ENCODE data around the gene ZNF554.

ZNF554 gene

DNA sequence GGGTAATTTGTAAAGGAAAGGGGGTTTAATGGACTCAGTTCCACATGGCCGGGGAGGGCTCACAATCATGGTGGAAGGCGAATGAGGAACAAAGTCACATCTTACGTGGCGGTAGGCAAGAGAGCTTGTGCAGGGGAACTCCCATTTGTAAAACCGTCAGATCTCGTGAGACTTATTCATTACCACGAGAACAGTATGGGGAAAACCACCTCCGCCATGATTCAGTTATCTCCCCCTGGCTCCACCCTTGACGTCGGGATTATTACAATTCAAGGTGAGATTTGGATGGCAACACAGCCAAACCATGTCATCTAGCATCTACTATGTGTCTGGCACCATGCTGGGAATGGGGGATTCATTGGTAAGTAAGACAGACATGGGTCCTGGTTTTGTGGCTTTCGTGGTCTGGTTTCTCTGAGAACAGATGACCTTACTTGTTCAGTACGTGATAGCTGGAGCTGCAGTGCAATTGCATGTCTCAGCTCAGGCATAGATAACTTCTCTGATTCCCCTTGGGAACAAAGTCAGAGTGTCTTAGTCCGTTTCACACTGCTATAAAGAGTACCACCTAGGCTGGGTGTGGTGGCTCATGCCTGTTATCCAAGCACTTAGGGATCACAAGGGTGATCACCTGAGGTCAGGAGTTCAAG is 8.3 kb downstream of the ZNF554 start:
- DNase-seq (ENCODE audit: low read depth) = no peak

DNA sequence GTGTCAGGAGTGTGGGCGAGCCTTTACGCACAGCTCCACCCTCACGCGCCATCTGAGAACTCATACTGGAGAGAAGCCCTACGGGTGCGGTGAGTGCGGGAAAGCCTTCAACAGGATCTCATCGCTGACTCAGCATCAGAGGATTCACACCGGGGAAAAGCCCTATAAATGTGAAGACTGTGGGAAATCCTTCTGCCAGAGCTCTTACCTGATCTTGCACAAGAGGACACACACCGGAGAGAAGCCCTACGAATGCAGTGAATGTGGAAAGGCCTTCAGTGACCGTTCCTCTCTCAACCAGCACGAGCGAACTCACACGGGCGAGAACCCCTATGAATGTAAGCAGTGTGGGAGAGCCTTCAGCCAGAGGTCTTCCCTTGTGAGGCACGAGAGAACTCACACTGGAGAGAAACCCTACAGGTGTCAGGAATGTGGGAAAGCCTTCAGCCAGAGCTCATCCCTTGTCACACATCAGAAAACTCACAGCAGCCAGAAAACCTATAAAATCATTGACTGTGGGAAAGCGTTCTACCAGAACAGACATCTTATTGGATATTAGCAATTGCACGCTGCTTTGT is 14.7 kb downstream of the ZNF554 start:
- DNase-seq (ENCODE audit: low read depth) = no peak

DNA sequence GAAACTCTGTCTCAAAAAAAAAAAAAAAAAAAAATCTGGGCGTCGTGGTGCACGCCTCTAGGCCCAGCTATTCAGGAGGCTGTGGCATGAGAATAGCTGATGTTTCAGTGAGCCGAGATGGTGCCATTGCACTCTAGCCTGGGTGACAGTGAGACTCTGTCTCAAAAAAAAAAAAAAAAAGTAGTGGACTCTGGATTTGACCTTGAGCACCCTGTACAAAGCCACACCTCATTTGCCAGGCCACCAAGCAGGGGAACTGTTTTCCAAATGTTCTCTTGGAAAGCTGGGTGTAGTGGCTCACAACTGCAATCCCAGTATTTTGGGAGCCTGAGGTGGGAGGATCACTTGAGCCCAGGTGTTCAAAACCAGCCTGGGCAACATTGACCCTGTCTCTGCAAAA is 17.8 kb downstream of the ZNF554 start:
- DNase-seq (ENCODE audit: low read depth) = no peak

DNA sequence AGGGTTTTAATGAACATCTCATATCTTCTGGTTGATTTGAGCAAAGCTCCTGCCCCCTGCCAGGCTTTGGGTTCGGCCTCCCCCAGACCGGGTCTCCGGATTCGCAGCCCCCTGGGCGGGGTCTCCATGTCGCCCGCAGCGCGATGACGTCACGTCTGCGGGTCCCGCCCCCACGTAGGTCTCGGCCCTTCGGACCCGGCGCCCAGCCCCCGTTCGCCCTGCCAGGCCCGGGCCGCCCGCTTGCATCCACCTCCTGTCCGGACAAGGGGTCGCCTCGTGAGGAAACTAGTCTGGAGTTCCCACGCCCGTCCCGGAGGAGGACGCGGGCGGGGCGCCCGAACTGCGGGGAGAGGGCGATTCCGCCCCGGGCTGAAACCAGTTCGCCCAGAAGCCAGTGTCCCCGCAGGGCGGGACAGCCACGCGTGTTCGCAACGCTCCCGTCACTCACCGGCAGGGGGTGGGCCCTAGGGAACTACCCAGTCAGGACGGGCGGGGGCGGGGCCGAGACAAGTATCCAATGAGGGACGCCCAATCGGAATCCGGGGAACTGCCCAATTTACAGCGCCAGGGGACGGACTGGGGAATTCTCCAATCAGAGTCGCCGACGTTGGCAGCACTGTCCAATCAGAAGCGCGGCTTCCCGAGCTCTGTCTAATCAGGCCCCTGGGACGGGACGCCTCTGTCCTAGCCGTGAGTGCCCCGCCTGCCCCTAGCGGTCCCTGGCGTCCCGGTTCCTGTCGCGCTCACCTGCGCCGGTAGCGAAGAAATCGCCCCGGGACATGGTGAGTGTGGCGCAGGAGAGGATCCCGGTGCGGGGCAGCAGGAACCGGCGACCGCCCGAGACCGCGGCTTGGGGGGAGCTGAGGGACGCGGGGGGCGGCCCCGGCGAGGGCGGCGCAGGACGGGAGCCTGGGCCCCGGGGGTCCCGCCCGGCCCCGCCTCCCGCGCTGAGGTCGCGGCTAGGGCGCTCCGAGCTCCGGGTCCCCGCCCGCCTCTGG is 21.4 kb downstream of the ZNF554 start, which contains the start of gene ZNF555:
Gene ZNF555, plus strand, starts transcription at position 682 of the 998 bp plus-strand sequence. Its CDS starts 98 bp downstream, at position 780.
- peak; percentile 99 for DNase-seq (ENCODE audit: low read depth)

DNA sequence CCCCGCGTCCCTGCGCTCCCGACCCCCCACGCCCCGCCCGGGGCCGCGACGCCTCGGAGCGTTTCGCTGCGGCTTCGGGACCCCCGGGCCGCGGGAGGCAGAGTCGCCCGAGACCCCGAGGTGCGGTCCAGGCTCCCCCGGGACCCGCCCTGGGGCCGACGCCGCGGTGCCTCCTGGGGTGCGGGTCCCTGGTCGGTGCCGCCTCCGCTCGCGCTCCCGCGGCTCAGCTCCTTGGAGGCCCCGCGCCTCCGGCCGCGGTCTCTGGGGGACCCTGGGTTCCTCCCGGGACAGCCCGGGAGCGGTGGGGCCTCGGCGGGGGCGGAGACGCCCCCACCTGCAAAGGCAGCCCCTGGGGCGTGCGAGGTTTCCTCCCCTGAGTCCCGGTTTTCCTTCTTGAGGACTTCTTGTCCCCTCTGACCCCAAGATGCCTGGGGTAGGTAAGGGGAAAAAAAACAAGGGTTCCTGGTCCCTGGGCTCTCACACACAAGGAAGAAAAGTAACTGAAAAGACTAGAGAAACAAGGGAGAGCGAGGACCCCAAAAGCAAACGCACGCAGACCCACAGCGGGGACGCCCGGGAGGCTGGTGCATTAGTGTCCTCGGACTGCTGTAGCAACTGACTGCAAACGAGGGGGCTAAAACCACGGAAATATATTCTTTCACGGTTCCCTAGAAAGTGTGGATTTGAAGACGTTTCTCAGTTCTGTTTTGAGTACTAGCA is 22.3 kb downstream of the ZNF554 start:
- DNase-seq (ENCODE audit: low read depth) = no peak

DNA sequence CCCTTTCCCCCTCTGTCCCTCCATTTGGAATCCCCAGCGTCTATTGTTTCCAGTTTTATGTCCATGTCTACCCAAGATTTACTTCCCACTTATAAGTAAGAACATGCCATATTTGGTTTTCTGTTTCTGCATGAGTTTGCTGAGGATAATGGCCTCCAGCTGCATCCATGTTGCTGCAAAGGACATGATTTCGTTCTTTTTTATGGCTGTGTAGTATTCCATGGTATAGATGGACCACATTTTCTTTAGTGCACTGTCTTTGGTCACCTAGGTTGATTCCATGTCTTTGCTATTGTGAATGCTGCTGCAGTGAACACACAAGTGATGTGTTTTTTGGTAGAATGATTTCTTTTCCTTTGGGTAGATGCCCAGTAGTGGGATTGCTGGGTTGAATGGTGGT is 25.4 kb downstream of the ZNF554 start:
- no peak for DNase-seq (ENCODE audit: low read depth)

DNA sequence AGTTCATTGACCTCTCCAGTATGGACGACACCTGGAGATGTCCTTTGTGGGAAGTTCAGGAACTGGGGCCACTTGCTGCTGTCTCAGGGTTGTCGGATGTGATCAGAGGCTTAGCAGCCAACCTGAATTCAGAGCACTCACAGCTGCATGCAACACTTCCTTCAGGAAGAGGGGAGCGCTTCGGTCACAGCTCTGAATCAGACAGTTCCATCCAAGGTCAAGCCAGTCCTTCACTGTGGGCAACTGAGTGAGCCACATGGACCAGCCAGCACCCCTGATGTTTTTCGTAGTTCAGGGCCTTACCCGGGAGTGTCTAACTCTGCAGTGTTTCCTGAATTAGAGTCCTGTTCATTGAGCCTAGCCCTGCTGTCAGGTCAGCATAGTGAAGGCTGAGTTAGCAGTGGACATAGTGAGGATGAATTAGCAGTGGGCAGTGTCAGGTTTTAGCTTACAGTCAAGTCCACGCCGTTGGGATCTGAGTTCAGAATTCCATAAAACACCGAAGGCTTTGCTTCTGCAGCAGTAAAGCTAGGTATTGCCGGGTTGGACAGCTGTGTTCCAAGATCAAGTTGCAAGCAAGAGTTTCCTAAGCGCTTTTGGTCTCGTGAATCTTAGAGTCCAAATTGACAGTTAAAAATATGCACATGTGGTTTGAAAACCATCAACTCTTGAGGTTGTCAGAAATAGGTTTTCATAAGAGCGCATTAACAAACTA is 26.7 kb downstream of the ZNF554 start:
- no peak for DNase-seq (ENCODE audit: low read depth)

DNA sequence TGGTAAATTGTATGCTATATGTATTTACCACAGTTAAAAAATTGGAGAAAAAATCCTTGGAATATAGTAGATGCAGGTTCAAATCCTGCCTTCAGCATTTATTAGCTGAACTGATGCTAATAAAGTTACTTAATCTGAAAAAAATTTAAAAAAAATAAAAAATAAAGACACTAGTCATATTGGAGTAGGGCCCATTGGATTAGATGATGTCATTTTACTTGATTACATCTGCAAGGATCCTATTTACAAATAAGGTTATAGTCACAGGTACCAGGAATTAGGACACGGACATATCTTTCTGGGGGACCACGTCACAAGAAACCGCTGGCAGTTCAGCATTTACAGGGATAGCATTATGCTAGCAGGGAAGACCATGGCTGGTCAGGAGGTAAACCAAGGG is 27.8 kb downstream of the ZNF554 start:
- DNase-seq (ENCODE audit: low read depth) = no peak

DNA sequence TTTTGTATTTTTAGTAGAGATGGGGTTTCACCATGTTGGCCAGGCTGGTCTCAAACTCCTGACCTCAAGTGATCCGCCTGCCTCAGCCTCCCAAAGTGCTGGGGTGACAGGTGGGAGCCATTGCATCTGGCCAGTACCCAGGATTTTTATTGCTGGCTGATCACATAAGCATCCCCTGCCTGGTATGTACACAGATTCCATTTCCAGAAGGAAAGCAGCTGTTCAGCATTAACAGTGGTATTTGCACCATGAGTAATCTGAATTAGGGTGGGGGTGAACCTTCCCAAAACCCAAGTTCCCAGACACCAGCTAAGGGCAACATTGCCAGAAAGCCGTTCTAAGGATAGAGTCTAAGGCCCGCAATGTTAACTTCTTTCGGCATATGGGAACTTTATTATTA is 28.9 kb downstream of the ZNF554 start:
- no peak for DNase-seq (ENCODE audit: low read depth)

DNA sequence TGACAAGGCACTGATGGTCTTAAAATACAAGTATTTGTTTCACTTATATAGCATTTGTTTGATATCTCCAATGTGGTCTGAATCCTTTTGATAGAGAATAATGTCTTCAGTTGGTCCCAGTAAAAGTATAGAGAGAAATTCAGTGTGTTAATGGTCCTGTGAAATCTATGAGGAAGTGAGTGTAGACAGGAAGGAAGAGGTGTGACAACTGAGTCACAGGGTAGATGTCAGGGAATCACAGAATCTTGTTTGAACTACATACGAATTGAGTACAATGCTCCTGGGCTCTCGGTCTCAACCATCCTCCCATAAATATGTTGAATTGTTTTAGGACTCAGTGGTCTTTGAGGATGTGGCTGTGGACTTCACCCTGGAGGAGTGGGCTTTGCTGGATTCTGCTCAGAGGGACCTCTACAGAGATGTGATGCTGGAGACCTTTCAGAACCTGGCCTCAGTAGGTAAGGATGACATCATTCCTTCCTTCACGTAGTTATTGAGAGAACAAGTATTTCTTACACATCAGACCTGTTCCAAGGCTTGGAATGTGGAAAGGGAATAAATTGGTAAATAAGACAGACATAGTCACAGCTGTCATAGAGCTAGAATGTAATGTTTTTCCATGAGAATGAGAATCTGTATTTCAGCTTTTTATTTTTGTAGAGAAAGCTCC is 30.7 kb downstream of the ZNF554 start:
- DNase-seq (ENCODE audit: low read depth) = no peak

DNA sequence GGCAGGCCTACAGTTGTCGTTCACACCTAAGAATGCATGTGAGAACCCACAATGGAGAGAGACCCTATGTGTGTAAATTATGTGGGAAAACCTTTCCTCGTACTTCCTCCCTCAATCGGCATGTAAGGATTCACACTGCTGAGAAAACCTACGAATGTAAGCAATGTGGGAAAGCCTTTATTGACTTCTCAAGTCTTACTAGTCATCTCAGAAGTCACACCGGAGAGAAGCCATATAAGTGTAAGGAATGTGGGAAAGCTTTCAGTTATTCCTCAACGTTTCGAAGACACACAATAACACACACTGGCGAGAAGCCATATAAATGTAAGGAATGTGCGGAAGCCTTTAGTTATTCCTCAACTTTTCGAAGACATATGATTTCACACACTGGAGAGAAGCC is 32.9 kb downstream of the ZNF554 start:
- no peak for DNase-seq (ENCODE audit: low read depth)

DNA sequence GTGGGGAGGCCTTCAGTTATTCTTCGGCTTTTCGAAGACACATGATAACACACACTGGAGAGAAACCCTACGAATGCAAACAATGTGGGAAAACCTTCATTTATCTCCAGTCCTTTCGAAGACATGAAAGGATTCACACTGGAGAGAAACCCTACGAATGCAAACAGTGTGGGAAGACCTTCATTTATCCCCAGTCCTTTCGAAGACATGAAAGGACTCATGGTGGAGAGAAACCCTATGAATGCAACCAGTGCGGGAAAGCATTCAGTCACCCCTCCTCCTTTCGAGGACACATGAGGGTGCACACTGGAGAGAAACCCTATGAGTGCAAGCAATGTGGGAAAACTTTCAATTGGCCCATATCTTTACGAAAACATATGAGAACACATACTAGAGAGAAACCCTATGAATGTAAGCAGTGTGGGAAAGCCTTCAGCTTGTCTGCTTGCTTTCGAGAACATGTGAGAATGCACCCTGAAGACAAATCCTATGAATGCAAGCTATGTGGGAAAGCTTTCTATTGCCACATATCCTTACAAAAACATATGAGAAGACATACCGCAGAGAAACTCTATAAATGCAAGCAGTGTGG is 33.4 kb downstream of the ZNF554 start:
- no peak for DNase-seq (ENCODE audit: low read depth)

DNA sequence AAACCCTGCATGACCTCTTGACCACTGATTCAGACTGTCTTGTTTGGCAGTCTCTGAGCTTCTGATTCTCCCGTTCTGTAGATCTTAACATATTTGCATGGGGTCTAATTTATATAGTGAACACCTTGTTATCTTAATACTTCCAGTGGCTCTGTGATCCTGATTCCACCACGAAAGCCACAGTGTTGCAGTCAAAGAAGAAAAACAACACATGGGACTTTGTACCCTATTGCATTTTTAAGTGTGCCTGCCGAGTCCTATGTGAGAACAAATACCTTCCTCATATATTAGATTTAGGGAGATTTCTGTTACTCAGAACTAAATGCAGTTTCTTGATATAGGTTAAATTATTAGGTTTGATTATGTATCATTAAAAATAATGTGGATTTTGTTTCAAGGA is 35.2 kb downstream of the ZNF554 start:
- DNase-seq (ENCODE audit: low read depth) = no peak

DNA sequence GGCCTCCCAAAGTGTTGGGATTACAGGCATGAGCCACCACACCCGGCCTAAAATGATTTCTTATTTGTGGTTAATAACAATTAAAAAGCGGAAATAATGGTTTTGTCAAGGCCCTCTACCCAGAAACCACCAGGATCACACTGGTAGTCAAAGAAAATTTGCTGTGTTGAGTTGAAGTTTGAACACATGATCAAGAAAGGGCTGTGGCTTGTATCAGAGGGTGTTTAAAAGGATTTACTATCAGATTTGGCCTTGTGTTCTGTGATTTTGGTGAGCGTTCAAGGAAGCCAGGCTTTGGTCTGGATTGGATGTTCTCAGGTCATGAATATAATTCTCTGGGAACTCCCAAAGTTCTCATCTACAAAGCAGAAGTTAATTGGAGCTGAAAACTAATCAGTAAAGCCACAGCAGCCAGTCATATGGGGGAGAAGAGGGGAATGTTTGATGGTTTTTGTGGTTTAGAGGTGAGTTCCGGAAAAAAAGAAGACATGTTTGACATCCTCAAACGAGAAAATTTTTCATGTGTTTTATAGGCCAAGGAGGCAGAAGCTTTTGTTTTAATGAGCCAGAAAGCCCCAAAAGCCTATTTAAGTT is 36.9 kb downstream of the ZNF554 start:
- DNase-seq (ENCODE audit: low read depth) = no peak

DNA sequence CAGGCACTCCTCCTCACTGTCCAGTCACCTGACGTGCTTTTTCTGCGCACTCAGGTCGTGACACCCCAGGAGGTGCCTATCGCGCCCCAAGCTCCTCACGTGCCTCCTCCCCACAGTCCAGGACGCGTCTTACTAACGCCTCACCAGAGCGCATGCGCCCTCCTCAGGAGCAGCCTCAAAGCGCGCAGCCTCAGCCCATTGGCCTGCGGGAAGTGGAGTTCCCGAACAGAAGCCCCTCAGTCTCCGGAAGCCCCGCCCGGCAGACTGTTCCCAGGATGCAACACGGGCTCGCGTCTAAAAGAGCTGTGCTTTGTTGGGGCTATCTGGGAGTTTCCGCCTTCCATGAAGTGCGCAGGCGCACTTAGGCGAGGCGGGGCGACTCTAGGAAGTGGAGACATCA is 39.2 kb downstream of the ZNF554 start:
- no peak for DNase-seq (ENCODE audit: low read depth)

DNA sequence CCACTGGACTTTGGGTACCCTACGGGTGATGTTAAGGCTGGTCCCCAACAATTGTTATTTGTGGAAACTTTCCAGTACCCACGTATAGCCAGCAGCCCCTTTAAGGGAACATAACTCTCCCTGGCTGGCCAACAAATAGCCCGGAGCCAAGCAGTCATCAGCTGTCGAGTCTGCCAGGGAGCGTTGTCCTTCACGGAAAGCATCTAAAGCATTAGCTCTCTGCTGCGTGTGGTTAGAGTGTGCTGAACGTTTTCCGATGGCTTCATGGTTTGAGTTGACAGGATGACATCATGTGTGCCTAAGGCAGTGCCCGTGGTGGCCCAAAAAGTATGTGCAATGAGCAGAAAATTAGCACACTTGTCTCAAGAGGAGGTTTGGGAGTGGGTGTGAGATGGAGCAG is 44.1 kb downstream of the ZNF554 start:
- no peak for DNase-seq (ENCODE audit: low read depth)

DNA sequence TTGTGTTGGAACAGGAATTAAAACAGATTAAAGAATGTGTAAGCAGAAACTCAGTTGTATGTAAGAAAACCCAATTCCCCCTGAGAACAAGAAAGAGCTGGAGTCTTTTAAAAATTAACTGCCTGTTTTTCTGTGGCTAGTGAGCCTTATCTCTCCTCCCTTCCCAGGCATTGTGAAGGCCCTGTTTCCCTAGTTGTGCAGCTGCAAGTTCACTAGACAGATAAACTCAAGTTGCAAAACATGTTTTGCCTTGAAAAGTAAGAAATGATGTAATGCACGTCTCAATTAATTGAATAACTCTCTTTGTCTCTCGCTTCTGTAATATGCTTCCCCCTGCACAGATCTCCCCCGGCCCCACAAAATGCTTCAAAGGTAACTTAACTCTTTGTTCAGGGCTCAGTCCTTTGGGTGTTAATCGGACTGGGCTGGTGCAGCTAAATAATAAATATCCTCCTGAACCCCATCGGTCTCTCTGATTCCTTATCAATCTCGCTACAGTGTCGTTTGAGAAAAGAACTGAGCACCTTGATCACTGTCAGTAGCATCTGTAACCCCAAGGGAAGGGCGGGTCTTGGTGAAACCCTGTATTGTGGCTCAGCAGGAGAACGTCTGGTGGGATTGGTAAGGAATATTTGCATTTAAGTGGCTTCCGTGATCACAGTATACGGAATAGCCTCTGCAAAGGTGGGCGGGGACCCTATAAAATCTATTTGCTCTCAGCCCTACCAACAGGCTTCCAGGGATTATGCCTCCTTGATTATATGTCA is 45.8 kb downstream of the ZNF554 start:
- no peak for DNase-seq (ENCODE audit: low read depth)

DNA sequence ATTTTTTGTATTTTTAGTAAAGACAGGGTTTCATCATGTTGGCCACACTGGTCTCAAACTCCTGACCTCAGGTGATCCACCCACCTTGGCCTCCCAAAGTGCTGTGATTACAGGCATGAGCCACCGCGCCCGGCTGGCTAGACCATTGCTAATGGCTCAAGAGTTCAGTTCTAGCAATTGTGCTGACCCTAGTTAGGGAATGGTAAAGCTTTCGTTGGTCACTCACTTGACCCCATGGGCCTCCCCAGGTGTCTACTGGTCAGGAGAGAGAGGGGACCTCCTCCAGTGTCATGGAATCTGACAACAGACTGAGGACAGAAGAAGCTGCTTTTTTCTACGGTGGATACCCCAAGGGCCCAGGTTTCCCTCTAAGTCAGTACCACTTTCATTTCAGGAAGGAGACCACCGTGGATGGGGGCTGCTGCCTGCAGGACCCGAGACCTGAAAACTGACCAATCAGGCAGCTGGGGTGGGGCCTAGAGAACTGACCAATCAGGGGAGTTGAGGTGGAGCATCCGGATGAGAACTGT is 46.9 kb downstream of the ZNF554 start:
- DNase-seq (ENCODE audit: low read depth) = no peak

Data from T follicular helper cell (primary cell).